Measurements from ENCODE around the gene RAB8A. TPM values are rescaled to one million over a fixed set of nuclear protein-coding genes. Genes with fewer than 3 reads are reported as not detected.

RAB8A gene
- total and polyA plus RNA-seq, 2 experiments from 2014 or later, result 53.1 to 59.5 TPM

DNA sequence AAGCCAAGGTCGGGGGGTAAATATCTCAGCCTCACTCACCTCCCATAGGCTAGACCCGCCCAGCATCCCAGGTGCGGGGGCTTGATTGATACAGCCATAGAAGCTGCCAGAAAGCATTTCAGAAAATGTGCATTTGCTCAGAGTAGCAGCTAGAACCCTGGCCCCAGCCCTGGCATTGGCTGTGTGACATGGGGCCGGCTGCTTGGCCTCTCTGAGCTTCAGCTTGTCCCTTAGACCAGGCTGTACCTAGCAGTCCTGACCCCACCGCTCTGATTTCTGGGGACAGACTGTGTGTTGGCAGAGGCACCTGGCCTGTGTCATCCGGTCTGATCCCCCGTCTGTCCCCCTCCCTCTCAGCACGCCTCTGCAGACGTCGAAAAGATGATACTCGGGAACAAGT, 15.4 kb downstream of the RAB8A start:
- ATAC-seq, result no peak
- Mint-ChIP-seq H3K4me3 (no peak overlapping the region), H3K27ac (no peak overlapping the region), H3K36me3 (ENCODE audit: low read depth) (peaks cover 63% of the 10 kb centered on the region), H3K4me1 (no peaks in the 10 kb centered on the region), H3K27me3 (ENCODE audit: insufficient read depth, low read depth, poor library complexity) (peaks cover 4% of the 10 kb centered on the region), H3K9me3 (no peaks in the 10 kb centered on the region; the same call in 2 of the 3 replicates)
- H3F3A ChIP-seq (replicated peaks; ENCODE audit: low read depth), result no peaks in the 10 kb centered on the region
- H2AFZ ChIP-seq, result no peak overlapping the region
- H3K27ac ChIP-seq (ENCODE audit: low read depth), result no peak overlapping the region
- H3K9me2 ChIP-seq (ENCODE audit: insufficient read depth), result no peaks in the 10 kb centered on the region
- peaks cover 3% of the 10 kb centered on the region; the same call in 1 of the 2 replicates for H4K20me1 ChIP-seq (replicated peaks; ENCODE audit: insufficient read depth)
- no peak for DNase-seq (ENCODE audit: low spot score)
- H3K4me3 ChIP-seq, result no peak overlapping the region
- H3K27me3 ChIP-seq (ENCODE audit: insufficient read depth), result no peaks in the 10 kb centered on the region
- no peak overlapping the region for H3K4me2 ChIP-seq
- TF ChIP-seq CREB1 (CRISPR knock-in tag; IDR thresholded peaks at IDR 0.05; ENCODE audit: low read depth), result no peak
- TF ChIP-seq, protein P1, sequence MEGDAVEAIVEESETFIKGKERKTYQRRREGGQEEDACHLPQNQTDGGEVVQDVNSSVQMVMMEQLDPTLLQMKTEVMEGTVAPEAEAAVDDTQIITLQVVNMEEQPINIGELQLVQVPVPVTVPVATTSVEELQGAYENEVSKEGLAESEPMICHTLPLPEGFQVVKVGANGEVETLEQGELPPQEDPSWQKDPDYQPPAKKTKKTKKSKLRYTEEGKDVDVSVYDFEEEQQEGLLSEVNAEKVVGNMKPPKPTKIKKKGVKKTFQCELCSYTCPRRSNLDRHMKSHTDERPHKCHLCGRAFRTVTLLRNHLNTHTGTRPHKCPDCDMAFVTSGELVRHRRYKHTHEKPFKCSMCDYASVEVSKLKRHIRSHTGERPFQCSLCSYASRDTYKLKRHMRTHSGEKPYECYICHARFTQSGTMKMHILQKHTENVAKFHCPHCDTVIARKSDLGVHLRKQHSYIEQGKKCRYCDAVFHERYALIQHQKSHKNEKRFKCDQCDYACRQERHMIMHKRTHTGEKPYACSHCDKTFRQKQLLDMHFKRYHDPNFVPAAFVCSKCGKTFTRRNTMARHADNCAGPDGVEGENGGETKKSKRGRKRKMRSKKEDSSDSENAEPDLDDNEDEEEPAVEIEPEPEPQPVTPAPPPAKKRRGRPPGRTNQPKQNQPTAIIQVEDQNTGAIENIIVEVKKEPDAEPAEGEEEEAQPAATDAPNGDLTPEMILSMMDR (conservative IDR thresholded peaks at IDR 0.05; ENCODE audit: low read depth in 2 of 2), result no peak
- no peaks in the 10 kb centered on the region for H3K4me1 ChIP-seq (ENCODE audit: insufficient read depth)
- no peaks in the 10 kb centered on the region for H3K79me2 ChIP-seq (replicated peaks; ENCODE audit: insufficient read depth)
- peaks cover 14% of the 10 kb centered on the region for H3K36me3 ChIP-seq (ENCODE audit: insufficient read depth)

DNA sequence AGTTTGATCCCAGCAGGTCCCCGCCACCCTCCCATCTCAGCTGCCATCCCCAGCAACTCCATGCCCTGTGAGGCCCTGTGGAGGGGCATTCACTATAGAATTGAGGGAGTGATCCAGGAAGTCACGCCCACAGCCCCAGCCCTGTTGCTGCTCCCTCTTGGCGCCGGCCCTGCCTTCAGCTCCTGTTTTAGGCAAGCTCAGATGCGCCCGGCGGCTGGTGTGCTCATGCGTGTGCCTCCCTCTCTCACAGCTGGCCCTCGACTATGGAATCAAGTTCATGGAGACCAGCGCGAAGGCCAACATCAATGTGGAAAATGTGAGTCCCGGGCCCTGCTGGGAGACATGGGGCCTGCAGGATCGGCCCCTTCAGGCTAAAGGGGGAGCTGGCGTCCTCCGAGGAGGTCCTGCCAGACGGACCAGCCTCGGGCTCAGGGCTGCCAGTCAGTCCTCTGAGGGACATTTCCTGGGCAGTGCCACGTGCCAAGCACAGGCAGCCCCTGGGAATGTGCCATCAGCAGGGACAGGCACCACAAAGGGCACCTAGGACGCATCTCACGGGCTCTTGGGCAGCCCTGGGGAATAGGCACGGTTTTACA, 16.2 kb downstream of the RAB8A start:
- Histone ChIP-seq H3K79me2 (replicated peaks; ENCODE audit: insufficient read depth) (no peaks in the 10 kb centered on the region), H3K9me2 (ENCODE audit: insufficient read depth) (no peaks in the 10 kb centered on the region), H3K4me1 (ENCODE audit: insufficient read depth) (no peaks in the 10 kb centered on the region), H3K27ac (ENCODE audit: low read depth) (no peak overlapping the region), H2AFZ (no peak overlapping the region), H3F3A (replicated peaks; ENCODE audit: low read depth) (no peaks in the 10 kb centered on the region), H3K4me3 (no peak overlapping the region), H3K36me3 (ENCODE audit: insufficient read depth) (peaks cover 14% of the 10 kb centered on the region), H4K20me1 (replicated peaks; ENCODE audit: insufficient read depth) (peaks cover 3% of the 10 kb centered on the region; the same call in 1 of the 2 replicates), H3K27me3 (ENCODE audit: insufficient read depth) (no peaks in the 10 kb centered on the region), H3K4me2 (no peak overlapping the region)
- H3K4me1 Mint-ChIP-seq, result no peaks in the 10 kb centered on the region
- no peak overlapping the region for H3K27ac Mint-ChIP-seq
- peaks cover 4% of the 10 kb centered on the region for H3K27me3 Mint-ChIP-seq (ENCODE audit: insufficient read depth, low read depth, poor library complexity)
- DNase-seq (ENCODE audit: low spot score) (no peak), ATAC-seq (no peak)
- H3K9me3 Mint-ChIP-seq, result no peaks in the 10 kb centered on the region; the same call in 2 of the 3 replicates
- peaks cover 65% of the 10 kb centered on the region for H3K36me3 Mint-ChIP-seq (ENCODE audit: low read depth)
- no peak overlapping the region for H3K4me3 Mint-ChIP-seq
- TF ChIP-seq, protein P1 (conservative IDR thresholded peaks at IDR 0.05; ENCODE audit: low read depth in 2 of 2), result no peak
- TF ChIP-seq STAT1 (IDR thresholded peaks at IDR 0.05; ENCODE audit: unreplicated experiment), result no peak
- no peak for TF ChIP-seq ZNF114 (CRISPR knock-in tag; IDR thresholded peaks at IDR 0.05)
- no peak for TF ChIP-seq EZH2 (IDR thresholded peaks at IDR 0.05; ENCODE audit: low read depth, unreplicated experiment)
- TF ChIP-seq, protein P2, sequence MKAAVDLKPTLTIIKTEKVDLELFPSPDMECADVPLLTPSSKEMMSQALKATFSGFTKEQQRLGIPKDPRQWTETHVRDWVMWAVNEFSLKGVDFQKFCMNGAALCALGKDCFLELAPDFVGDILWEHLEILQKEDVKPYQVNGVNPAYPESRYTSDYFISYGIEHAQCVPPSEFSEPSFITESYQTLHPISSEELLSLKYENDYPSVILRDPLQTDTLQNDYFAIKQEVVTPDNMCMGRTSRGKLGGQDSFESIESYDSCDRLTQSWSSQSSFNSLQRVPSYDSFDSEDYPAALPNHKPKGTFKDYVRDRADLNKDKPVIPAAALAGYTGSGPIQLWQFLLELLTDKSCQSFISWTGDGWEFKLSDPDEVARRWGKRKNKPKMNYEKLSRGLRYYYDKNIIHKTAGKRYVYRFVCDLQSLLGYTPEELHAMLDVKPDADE (IDR thresholded peaks at IDR 0.05), result no peak
- TF ChIP-seq POLR2AphosphoS5 (IDR thresholded peaks at IDR 0.05; ENCODE audit: low read depth), result no peak
- TF ChIP-seq EZH2phosphoT487 (IDR thresholded peaks at IDR 0.05; ENCODE audit: unreplicated experiment), result no peak
- no peak for TF ChIP-seq ZNF331 (CRISPR knock-in tag; IDR thresholded peaks at IDR 0.05; ENCODE audit: low read depth)
- TF ChIP-seq NANOG (IDR thresholded peaks at IDR 0.05; ENCODE audit: borderline replicate concordance), result no peak
- TF ChIP-seq JUNB (IDR thresholded peaks at IDR 0.05; ENCODE audit: unreplicated experiment), result no peak
- TF ChIP-seq, protein P3, sequence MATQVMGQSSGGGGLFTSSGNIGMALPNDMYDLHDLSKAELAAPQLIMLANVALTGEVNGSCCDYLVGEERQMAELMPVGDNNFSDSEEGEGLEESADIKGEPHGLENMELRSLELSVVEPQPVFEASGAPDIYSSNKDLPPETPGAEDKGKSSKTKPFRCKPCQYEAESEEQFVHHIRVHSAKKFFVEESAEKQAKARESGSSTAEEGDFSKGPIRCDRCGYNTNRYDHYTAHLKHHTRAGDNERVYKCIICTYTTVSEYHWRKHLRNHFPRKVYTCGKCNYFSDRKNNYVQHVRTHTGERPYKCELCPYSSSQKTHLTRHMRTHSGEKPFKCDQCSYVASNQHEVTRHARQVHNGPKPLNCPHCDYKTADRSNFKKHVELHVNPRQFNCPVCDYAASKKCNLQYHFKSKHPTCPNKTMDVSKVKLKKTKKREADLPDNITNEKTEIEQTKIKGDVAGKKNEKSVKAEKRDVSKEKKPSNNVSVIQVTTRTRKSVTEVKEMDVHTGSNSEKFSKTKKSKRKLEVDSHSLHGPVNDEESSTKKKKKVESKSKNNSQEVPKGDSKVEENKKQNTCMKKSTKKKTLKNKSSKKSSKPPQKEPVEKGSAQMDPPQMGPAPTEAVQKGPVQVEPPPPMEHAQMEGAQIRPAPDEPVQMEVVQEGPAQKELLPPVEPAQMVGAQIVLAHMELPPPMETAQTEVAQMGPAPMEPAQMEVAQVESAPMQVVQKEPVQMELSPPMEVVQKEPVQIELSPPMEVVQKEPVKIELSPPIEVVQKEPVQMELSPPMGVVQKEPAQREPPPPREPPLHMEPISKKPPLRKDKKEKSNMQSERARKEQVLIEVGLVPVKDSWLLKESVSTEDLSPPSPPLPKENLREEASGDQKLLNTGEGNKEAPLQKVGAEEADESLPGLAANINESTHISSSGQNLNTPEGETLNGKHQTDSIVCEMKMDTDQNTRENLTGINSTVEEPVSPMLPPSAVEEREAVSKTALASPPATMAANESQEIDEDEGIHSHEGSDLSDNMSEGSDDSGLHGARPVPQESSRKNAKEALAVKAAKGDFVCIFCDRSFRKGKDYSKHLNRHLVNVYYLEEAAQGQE (IDR thresholded peaks at IDR 0.05; ENCODE audit: unreplicated experiment), result no peak

Data from GM23338 (cell line).